GM18526 (cell line): ENCODE data around the gene BBS12.

ENCODE experiments used
- POLR2A ChIP-seq: IDR thresholded peaks from 3 replicates; pipeline ENCODE4 v1.6.1; 2011; ENCODE audit not compliant: insufficient read length; ENCODE audit errors: extremely low read depth

Gene BBS12

GRCh38 chr4:122706511-122706910 is 26.0 kb upstream of the BBS12 start:
- no peak for TF ChIP-seq POLR2A

DNA sequence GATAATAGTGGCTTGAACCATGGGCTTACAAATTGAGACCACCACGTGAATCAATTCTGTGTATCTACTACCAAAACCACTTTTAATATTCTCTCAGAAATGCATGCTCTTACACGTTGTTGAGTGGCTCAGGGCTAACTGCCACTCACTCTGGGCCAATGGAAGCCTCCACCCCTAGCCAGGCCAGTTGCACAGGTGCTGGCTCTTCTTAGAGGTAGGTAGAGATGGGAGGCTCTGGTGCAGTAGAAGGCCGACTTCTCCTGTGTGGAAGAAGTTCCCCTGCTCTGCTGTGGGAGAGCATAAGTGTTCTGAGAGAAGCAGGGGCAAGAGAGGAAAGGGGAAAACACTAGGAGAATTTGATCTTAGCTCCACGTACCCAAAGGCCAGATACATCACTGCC is 25.0 kb upstream of the BBS12 start:
- TF ChIP-seq POLR2A: no peak

- TF ChIP-seq POLR2A: no peak
Observed at GRCh38 chr4:122709236-122709635, 23.3 kb upstream of the BBS12 start.

- TF ChIP-seq POLR2A: no peak
Observed at GRCh38 chr4:122710434-122711308, 21.8 kb upstream of the BBS12 start.

DNA sequence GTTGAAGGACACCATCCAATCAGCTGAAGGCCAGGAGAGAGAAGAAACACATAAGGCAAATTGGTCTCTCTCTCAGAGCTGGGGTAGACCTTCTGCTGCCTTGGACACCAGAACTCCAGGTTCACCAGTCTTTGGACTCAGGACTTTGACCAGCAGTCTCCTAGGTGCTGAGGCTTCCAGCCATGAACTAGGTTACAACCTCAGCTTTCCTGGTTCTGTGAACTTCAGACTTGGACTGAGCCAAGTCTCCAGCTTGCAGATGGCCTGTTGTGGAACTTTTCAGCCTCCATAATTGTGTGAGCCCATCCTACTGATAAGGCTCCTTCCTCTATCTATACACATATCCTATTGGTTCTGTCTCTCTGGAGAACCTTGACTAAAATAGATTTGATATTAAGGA is 20.6 kb upstream of the BBS12 start:
- no peak for TF ChIP-seq POLR2A

GRCh38 chr4:122712782-122713181 is 19.7 kb upstream of the BBS12 start:
- no peak for TF ChIP-seq POLR2A

DNA sequence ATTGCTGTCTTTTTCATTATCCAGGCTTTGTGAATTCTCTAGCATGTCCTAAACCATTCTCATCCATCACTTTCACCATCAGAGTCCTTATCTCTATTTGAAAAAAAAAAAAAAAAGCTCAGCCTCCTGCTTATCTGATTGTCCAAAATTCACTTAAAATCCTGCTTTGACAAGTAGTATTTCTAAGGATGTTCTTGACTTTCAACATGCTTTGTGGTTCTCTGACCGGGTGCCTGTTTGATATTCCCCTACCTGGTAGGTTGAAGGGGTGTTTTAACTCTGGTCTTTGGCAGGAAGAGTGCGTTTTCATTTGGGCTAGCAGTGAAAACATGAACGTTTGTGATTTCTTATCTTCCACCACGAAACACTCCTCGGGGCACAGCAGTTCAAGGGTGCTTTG is 17.3 kb upstream of the BBS12 start:
- no peak for TF ChIP-seq POLR2A

DNA sequence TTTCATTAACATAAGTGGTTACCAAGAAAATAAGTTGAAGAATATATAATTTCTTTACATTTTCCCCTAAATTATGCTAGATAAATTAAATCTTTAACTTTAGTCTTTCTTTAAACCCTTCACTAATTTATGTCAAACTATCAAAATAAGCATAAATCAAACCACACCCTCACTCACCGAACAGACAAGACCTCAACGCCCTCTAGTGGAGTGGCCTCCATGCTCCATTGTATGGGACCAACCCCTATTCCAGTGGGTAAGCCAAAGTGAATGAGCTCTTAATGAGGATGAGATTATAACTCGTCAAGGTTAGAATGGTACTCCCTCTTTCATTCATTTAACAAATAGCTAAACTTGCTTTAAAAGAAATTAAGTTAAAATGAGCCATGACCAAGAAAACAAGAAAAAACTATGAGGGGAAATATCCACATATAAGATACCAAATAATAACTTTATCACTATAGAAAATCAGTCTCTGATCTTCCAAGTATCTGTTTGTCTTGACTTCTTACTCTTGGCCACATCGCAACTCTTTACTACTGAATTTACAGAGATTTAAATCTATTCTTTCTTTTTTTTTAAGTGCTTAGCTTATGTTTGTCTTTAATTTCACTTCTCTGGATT is 15.6 kb upstream of the BBS12 start:
- TF ChIP-seq POLR2A: no peak

DNA sequence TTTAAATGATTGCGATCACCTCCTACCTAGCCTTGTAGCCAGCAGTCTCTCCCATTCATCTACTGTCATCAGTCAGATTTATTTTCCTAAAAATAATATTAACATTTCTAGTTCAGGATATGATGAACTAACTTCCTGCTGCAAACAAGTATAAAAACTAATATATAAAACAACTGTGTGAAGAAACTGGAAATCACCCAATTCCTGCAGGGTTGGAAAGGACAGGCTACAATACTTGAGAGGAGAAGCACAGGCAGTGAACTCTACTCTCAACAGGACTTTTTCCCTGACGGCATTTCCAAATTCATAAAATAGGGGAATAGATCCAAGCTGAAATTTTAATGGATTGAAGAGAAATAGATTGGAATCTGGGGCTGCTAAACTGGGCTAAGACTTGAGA is 14.2 kb upstream of the BBS12 start:
- TF ChIP-seq POLR2A: no peak

DNA sequence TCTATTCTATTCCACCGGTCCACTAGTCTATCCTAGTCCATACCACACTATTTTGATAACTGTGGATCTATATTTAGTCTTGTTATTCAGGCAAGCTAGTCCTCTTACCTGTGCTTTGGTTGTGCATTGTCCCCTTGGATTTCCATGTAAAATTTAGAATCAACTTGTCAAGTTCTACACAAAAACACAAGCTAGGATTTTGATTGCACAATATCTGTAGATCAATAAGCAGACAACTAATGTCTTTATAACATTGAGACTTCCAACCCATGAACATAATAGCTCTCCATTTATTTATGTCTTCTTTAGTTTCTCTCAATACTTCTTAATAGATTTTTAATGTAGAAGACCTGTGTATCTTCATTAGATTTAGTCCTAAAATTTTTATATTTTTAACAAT is 10.2 kb upstream of the BBS12 start:
- TF ChIP-seq POLR2A: no peak

GRCh38 chr4:122728856-122729255 is 3.6 kb upstream of the BBS12 start:
- TF ChIP-seq POLR2A: no peak

DNA sequence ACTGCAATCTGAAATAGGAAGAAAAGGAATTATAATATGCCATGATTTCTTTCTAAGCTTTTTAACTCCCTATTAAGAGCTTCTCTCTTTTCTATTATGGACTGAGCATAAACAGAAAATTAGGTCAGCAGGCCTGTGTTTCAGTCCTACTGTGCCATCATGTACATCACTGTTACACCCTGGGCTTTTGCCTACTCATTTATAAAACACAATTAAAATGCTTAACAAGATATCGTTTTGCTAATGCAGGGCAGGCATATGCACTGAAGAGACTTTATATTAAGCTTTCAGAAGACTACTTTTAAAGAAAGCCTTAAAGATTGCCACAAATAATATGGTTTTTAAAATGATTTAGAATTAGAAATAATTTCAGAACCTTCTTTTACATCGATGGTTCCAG is 828 bp upstream of the BBS12 start:
- TF ChIP-seq POLR2A: no peak

- no peak for TF ChIP-seq POLR2A
Observed at GRCh38 chr4:122733787-122734120, 1.2 kb downstream of the BBS12 start.

GRCh38 chr4:122739174-122739573 is 6.7 kb downstream of the BBS12 start:
- no peak for TF ChIP-seq POLR2A

GRCh38 chr4:122742933-122743829 is 10.7 kb downstream of the BBS12 start:
- TF ChIP-seq POLR2A: no peak

DNA sequence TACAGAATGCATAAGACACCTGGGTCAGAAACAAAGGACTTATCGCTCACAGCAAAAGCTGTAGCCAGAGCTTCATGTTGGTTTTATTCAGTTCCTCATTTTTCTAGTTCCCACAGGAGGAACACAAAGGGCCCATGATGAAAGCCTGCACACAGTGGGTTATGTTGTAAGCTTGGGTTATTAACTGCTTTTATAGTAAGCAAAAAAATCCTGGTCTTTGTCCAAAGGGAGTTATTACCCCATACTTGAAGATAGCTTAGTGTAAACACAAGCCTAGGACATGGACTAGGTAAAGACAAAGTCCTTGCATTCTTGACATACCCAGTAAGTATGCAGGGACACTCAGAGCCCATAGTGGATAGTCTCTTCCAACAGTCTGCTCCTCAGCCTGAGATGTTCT is 11.7 kb downstream of the BBS12 start:
- no peak for TF ChIP-seq POLR2A

GRCh38 chr4:122746485-122746965 is 14.0 kb downstream of the BBS12 start:
- TF ChIP-seq POLR2A: no peak
